Ramos (cell line): ENCODE results near the gene ZFP92.

Source experiments
- in situ Hi-C: fragments of 300-500 bp; cut with MboI; formaldehyde crosslinking; loops from one replicate; pipeline ENCODE4 v1.14.3; 2022; ENCODE audit warnings: low sequenced_read_pairs; ENCODE audit not compliant: unreplicated experiment

ZFP92 gene

GRCh38 chrX:153405426-153405825 lies 5.8 kb upstream of the ZFP92 start:
- in situ Hi-C loops, result no loop called here

- in situ Hi-C loops, result no loop called here
Observed at GRCh38 chrX:153406011-153406410, 5.3 kb upstream of the ZFP92 start.

- in situ Hi-C loops, result no loop called here
Observed at GRCh38 chrX:153406903-153407302, 4.4 kb upstream of the ZFP92 start.

GRCh38 chrX:153407736-153408135 lies 3.5 kb upstream of the ZFP92 start:
- in situ Hi-C loops, result no loop called here

GRCh38 chrX:153408221-153408721 lies 3.0 kb upstream of the ZFP92 start:
- in situ Hi-C loops, result no loop called here

GRCh38 chrX:153408871-153409351 lies 2.4 kb upstream of the ZFP92 start:
- in situ Hi-C loops, result no loop called here

- in situ Hi-C loops, result no loop called here
Observed at GRCh38 chrX:153409414-153410101, 1.7 kb upstream of the ZFP92 start.

GRCh38 chrX:153410373-153410772 lies 899 bp upstream of the ZFP92 start:
- in situ Hi-C loops, result no loop called here

GRCh38 chrX:153410888-153411254 lies 401 bp upstream of the ZFP92 start:
- in situ Hi-C loops, result no loop called here

GRCh38 chrX:153411988-153412574 lies 809 bp downstream of the ZFP92 start:
- in situ Hi-C loops, result no loop called here

- in situ Hi-C loops, result no loop called here
Observed at GRCh38 chrX:153412746-153413720, 1.8 kb downstream of the ZFP92 start.

GRCh38 chrX:153413731-153414130 lies 2.5 kb downstream of the ZFP92 start:
- in situ Hi-C loops, result no loop called here

GRCh38 chrX:153414856-153415510 lies 3.7 kb downstream of the ZFP92 start:
- in situ Hi-C loops, result no loop called here

GRCh38 chrX:153416781-153417450 lies 5.6 kb downstream of the ZFP92 start:
- in situ Hi-C loops, result no loop called here

- in situ Hi-C loops, result no loop called here
Observed at GRCh38 chrX:153417637-153418036, 6.4 kb downstream of the ZFP92 start.

- in situ Hi-C loops, result no loop called here
Observed at GRCh38 chrX:153420851-153421599, 9.8 kb downstream of the ZFP92 start.

- in situ Hi-C loops, result no loop called here
Observed at GRCh38 chrX:153421856-153422255, 10.6 kb downstream of the ZFP92 start.

- in situ Hi-C loops, result no loop called here
Observed at GRCh38 chrX:153423652-153424051, 12.4 kb downstream of the ZFP92 start.

- in situ Hi-C loops, result no loop called here
Observed at GRCh38 chrX:153426204-153426603, 14.9 kb downstream of the ZFP92 start.
